Activated T-cell treated with anti-CD3 and anti-CD28 coated beads, Interleukin-2, amount 50 U/mL, for 24 hours (primary cell): ENCODE results near the gene YBEY.

Experiments
- DNase-seq: peaks from one replicate; pipeline ENCODE4 v3.0.0-alpha.2; 2020
- H3K27ac Mint-ChIP-seq: 2 replicates; pipeline ENCODE4 v1.8.0; 2020; ENCODE audit warnings: mild to moderate bottlenecking, mixed read lengths
- H3K27me3 Mint-ChIP-seq: 2 replicates; pipeline ENCODE4 v1.8.0; 2020; ENCODE audit warnings: mixed read lengths
- H3K36me3 Mint-ChIP-seq: 2 replicates; pipeline ENCODE4 v1.8.0; 2020; ENCODE audit warnings: low read depth, mixed read lengths
- H3K4me1 Mint-ChIP-seq: 2 replicates; pipeline ENCODE4 v1.8.0; 2020; ENCODE audit warnings: low read depth, mixed read lengths
- H3K4me3 Mint-ChIP-seq: 2 replicates; pipeline ENCODE4 v1.8.0; 2020; ENCODE audit warnings: mild to moderate bottlenecking, moderate library complexity, mixed read lengths
- H3K9me3 Mint-ChIP-seq: 2 replicates; pipeline ENCODE4 v1.8.0; 2020; ENCODE audit warnings: mixed read lengths

YBEY gene

GRCh38 chr21:46324390-46325072 is 38.4 kb downstream of the YBEY start:
- Mint-ChIP-seq H3K36me3 (peaks cover 68% of the 10 kb centered on the region), H3K27me3 (no peaks in the 10 kb centered on the region), H3K4me3 (peak overlapping the region; percentile 95), H3K27ac (peak overlapping the region; percentile 99), H3K9me3 (no peaks in the 10 kb centered on the region), H3K4me1 (peaks cover 34% of the 10 kb centered on the region)
- DNase-seq: peak; percentile 92

- H3K27me3 Mint-ChIP-seq: no peaks in the 10 kb centered on the region
- DNase-seq: peak; percentile 71
Observed at GRCh38 chr21:46325073-46325912, 39.2 kb downstream of the YBEY start.

DNA sequence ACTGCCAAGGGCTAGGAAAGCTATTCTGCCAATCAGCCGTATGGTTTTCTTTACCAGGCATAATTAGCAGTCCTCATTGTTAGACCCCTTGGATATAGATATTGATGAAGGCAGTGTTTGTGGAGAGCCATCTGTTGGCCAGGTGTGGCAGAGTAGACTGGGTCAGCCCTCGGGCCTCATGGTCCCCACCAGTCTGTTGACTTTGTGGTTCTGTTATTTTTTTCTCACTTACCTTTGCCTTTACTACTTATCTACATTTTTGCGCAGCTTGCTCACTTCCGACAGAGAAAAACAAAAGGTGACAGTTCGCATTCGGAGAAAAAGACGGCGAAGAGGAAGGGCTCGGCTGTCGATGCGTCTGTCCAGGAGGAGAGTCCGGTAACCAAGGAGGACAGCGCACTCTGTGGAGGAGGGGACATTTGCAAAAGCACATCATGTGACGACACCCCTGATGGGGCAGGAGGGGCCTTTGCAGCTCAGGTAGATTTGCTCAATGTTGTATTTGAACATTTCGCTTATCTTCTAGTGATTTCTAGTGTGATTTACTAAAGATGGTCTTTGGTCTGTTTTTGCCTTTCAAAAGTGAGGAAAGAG is 40.1 kb downstream of the YBEY start:
- H3K4me1 Mint-ChIP-seq: peaks cover 28% of the 10 kb centered on the region
- H3K9me3 Mint-ChIP-seq: no peaks in the 10 kb centered on the region
- H3K4me3 Mint-ChIP-seq: no peak overlapping the region
- H3K27ac Mint-ChIP-seq: peak overlapping the region; percentile 19
- H3K27me3 Mint-ChIP-seq: no peaks in the 10 kb centered on the region
- peaks cover 75% of the 10 kb centered on the region for H3K36me3 Mint-ChIP-seq
- DNase-seq: no peak

More at GRCh38 chr21:46325073-46325912, 39.2 kb downstream of the YBEY start:
- no peaks in the 10 kb centered on the region for H3K9me3 Mint-ChIP-seq
- H3K4me1 Mint-ChIP-seq: peaks cover 34% of the 10 kb centered on the region
- peak overlapping the region; percentile 85 for H3K4me3 Mint-ChIP-seq
- peaks cover 74% of the 10 kb centered on the region for H3K36me3 Mint-ChIP-seq
- peak overlapping the region; percentile 87 for H3K27ac Mint-ChIP-seq

GRCh38 chr21:46327711-46328110 is 41.6 kb downstream of the YBEY start:
- no peak overlapping the region for H3K27ac Mint-ChIP-seq
- peaks cover 15% of the 10 kb centered on the region for H3K4me1 Mint-ChIP-seq
- no peaks in the 10 kb centered on the region for H3K9me3 Mint-ChIP-seq
- H3K4me3 Mint-ChIP-seq: no peak overlapping the region
- no peak for DNase-seq
- peaks cover 75% of the 10 kb centered on the region for H3K36me3 Mint-ChIP-seq
- H3K27me3 Mint-ChIP-seq: no peaks in the 10 kb centered on the region

DNA sequence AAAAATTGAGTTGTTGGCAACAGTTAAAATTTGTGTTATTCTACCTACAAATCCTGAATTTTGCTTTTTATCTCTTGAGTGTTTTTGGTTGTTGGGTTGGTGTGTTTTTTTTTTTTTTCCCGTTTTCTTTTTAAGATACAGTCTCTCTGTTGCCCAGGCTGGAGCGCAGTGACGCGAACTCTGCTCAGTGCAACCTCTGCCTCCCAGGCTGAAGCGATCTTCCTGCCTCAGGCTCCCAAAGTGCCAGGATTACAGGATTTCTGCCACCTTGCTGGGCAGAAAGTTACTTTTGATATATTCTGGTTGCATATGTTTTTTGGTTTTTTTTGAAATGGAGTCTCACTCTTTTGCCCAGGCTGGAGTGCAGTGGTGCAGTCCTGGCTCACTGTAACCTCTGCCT is 42.0 kb downstream of the YBEY start:
- no peak overlapping the region for H3K27ac Mint-ChIP-seq
- H3K36me3 Mint-ChIP-seq: peaks cover 73% of the 10 kb centered on the region
- no peak overlapping the region for H3K4me3 Mint-ChIP-seq
- H3K4me1 Mint-ChIP-seq: peaks cover 15% of the 10 kb centered on the region
- no peaks in the 10 kb centered on the region for H3K27me3 Mint-ChIP-seq
- no peaks in the 10 kb centered on the region for H3K9me3 Mint-ChIP-seq
- no peak for DNase-seq

- peaks cover 76% of the 10 kb centered on the region for H3K36me3 Mint-ChIP-seq
- H3K27ac Mint-ChIP-seq: no peak overlapping the region
- no peaks in the 10 kb centered on the region for H3K9me3 Mint-ChIP-seq
- no peaks in the 10 kb centered on the region for H3K27me3 Mint-ChIP-seq
- no peak for DNase-seq
- no peak overlapping the region for H3K4me3 Mint-ChIP-seq
- H3K4me1 Mint-ChIP-seq: peaks cover 15% of the 10 kb centered on the region
Observed at GRCh38 chr21:46329796-46330195, 43.7 kb downstream of the YBEY start.

DNA sequence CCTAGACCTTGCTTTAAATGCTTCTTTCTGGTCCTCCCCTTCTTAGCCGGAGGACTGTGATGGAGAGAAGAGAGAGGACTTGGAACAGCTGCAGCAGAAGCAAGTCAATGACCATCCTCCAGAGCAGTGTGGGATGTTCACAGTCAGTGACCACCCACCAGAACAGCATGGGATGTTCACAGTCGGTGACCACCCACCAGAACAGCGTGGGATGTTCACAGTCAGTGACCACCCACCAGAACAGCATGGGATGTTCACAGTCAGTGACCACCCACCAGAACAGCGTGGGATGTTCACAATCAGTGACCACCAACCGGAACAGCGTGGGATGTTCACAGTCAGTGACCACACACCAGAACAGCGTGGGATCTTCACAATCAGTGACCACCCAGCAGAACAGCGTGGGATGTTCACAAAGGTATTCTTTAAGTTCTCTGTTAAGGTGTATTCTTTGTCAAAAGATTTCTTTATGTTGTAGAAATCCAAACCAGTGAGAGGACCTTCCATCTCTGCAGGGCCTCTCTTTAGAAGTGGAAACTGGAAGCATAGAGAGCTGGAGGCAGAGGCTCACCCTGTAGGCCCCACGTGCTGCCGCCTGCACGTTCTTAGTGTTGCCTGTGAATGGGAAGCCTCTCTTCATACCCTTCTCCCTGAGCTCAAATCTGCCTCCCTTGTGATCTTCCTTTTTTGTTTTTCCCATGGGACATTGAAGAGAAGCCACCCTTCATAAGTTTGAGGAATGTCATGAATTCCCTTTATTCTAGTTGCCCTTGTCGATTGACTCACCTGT is 48.4 kb downstream of the YBEY start:
- peaks cover 86% of the 10 kb centered on the region for H3K36me3 Mint-ChIP-seq
- no peak overlapping the region for H3K27ac Mint-ChIP-seq
- H3K4me3 Mint-ChIP-seq: no peak overlapping the region
- H3K4me1 Mint-ChIP-seq: no peaks in the 10 kb centered on the region
- no peaks in the 10 kb centered on the region for H3K9me3 Mint-ChIP-seq
- no peaks in the 10 kb centered on the region for H3K27me3 Mint-ChIP-seq
- no peak for DNase-seq

GRCh38 chr21:46336603-46337002 is 50.5 kb downstream of the YBEY start:
- Mint-ChIP-seq H3K36me3 (peaks cover 83% of the 10 kb centered on the region), H3K4me1 (peaks cover 2% of the 10 kb centered on the region), H3K9me3 (no peaks in the 10 kb centered on the region), H3K27ac (no peak overlapping the region), H3K4me3 (no peak overlapping the region), H3K27me3 (no peaks in the 10 kb centered on the region)
- DNase-seq: no peak

GRCh38 chr21:46340998-46341397 is 54.9 kb downstream of the YBEY start:
- peaks cover 82% of the 10 kb centered on the region for H3K36me3 Mint-ChIP-seq
- H3K27ac Mint-ChIP-seq: no peak overlapping the region
- H3K4me3 Mint-ChIP-seq: no peak overlapping the region
- no peak for DNase-seq
- H3K4me1 Mint-ChIP-seq: peaks cover 4% of the 10 kb centered on the region
- no peaks in the 10 kb centered on the region for H3K27me3 Mint-ChIP-seq
- H3K9me3 Mint-ChIP-seq: no peaks in the 10 kb centered on the region

DNA sequence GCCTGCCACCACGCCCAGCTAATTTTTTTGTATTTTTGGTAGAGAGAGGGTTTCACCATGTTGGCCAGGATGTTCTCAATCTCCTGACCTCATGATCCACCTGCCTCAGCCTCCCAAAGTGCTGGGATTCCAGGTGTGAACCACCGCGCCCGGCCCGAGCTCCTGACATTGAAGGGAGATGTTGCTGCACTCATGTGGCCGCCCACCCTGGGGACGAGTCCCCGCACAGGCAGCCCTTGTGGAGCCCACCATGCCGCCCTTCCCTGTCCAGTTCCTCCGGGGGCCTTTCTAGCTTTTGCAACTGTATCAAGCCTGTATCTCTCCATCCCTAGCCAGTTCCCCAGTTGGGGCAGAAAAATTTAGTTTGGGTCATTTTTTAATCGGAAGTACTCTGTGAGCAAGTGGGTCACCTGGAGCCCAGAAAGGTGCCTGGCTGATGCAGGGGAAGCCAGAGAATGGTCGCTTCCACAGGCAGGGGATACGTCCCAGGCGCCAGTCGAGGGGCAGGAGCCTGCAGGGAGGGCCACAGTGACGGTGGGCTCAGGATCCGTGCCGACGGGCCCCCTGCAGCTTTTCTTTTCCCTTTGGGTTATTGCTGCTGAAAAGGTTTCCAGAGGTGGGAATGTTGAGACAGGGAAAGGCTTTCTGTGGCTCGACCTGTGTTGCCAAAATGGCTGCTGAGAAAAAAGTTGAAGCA is 58.2 kb downstream of the YBEY start:
- Mint-ChIP-seq H3K9me3 (no peaks in the 10 kb centered on the region), H3K4me1 (peaks cover 4% of the 10 kb centered on the region), H3K4me3 (no peak overlapping the region), H3K27ac (no peak overlapping the region), H3K27me3 (no peaks in the 10 kb centered on the region), H3K36me3 (peaks cover 85% of the 10 kb centered on the region)
- no peak for DNase-seq

- no peak for DNase-seq
- Mint-ChIP-seq H3K27ac (no peak overlapping the region), H3K27me3 (no peaks in the 10 kb centered on the region), H3K36me3 (peaks cover 83% of the 10 kb centered on the region), H3K4me1 (peaks cover 4% of the 10 kb centered on the region), H3K9me3 (no peaks in the 10 kb centered on the region), H3K4me3 (no peak overlapping the region)
Observed at GRCh38 chr21:46345861-46346260, 59.7 kb downstream of the YBEY start.

GRCh38 chr21:46346296-46347202 is 60.4 kb downstream of the YBEY start:
- no peak overlapping the region for H3K4me3 Mint-ChIP-seq
- H3K27me3 Mint-ChIP-seq: no peaks in the 10 kb centered on the region
- no peaks in the 10 kb centered on the region for H3K9me3 Mint-ChIP-seq
- H3K36me3 Mint-ChIP-seq: peaks cover 86% of the 10 kb centered on the region
- peaks cover 2% of the 10 kb centered on the region for H3K4me1 Mint-ChIP-seq
- no peak for DNase-seq
- H3K27ac Mint-ChIP-seq: no peak overlapping the region

DNA sequence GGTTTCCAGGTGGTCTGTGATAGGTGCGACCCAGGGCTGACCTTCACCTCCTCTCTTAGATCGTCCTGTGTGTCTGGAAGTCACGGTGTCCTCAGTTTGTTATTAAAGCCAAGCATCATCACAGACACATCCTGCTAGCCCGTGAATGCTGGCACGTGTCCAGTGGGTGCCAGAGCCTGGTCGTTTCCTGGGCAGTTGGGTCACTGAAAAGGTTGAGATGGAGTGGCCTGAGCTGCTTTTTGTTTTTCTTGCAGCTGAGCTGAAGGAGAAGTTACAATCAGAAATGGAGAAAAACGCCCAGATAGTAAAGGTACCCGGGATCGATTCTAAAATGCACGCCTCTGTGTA is 61.0 kb downstream of the YBEY start:
- no peak for DNase-seq
- Mint-ChIP-seq H3K4me3 (no peak overlapping the region), H3K9me3 (no peaks in the 10 kb centered on the region), H3K36me3 (peaks cover 92% of the 10 kb centered on the region), H3K27ac (no peak overlapping the region), H3K4me1 (peaks cover 2% of the 10 kb centered on the region), H3K27me3 (no peaks in the 10 kb centered on the region)
